HL-60 (cell line): Measurements from ENCODE around the gene C11orf98.

Experiments used
- CTCF ChIP-seq: IDR thresholded peaks from one replicate; pipeline ENCODE4 v1.5.1; 2011; ENCODE audit warnings: low read length, control low read depth, inconsistent platforms; ENCODE audit not compliant: insufficient read depth
- TF ChIP-seq, protein P1 (sequence below): IDR thresholded peaks from 2 replicates; pipeline ENCODE4 v1.6.1; 2012; ENCODE audit warnings: low read depth; ENCODE audit not compliant: insufficient replicate concordance

- no peak for TF ChIP-seq CTCF
- TF ChIP-seq, protein P1, sequence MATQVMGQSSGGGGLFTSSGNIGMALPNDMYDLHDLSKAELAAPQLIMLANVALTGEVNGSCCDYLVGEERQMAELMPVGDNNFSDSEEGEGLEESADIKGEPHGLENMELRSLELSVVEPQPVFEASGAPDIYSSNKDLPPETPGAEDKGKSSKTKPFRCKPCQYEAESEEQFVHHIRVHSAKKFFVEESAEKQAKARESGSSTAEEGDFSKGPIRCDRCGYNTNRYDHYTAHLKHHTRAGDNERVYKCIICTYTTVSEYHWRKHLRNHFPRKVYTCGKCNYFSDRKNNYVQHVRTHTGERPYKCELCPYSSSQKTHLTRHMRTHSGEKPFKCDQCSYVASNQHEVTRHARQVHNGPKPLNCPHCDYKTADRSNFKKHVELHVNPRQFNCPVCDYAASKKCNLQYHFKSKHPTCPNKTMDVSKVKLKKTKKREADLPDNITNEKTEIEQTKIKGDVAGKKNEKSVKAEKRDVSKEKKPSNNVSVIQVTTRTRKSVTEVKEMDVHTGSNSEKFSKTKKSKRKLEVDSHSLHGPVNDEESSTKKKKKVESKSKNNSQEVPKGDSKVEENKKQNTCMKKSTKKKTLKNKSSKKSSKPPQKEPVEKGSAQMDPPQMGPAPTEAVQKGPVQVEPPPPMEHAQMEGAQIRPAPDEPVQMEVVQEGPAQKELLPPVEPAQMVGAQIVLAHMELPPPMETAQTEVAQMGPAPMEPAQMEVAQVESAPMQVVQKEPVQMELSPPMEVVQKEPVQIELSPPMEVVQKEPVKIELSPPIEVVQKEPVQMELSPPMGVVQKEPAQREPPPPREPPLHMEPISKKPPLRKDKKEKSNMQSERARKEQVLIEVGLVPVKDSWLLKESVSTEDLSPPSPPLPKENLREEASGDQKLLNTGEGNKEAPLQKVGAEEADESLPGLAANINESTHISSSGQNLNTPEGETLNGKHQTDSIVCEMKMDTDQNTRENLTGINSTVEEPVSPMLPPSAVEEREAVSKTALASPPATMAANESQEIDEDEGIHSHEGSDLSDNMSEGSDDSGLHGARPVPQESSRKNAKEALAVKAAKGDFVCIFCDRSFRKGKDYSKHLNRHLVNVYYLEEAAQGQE = no peak
These were observed 11.7 kb upstream of the C11orf98 start for GRCh38 chr11:62676698-62677097.
